MM.1S (cell line): ENCODE measurements around the gene LRRTM1.

ENCODE experiments used
- EZH2 ChIP-seq: fragments of 300-600 bp; sonication (generic); optimal IDR thresholded peaks from 2 replicates; pipeline ENCODE3; 2017; ENCODE audit warnings: low read depth, mild to moderate bottlenecking, antibody characterized with exemption, low read length, mixed read lengths
- TF ChIP-seq, protein P1 (sequence below): fragments of 300-600 bp; sonication (generic); IDR thresholded peaks from 2 replicates; pipeline ENCODE4 v1.5.1; 2016; ENCODE audit warnings: antibody characterized with exemption, low read length, mixed read lengths

DNA sequence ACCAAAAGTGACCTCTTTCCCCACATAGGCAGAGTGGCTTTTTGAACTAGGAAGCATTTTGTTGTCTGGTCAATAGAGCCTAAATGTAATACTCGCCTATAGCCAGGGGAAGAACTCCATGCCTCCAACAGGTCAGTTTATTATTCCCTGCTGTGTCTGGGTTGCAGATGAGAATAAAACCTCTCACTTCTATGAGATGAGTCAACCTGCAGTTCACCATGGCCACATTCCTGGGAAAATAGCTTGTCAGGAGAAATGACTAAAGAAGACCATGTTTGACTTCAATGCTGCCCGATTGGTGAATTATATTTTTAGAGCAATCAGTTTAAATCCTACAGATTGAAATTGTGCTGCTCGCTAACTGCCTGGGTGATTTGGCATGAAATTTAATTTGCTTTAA, 46.7 kb upstream of the LRRTM1 start:
- TF ChIP-seq, protein P1, sequence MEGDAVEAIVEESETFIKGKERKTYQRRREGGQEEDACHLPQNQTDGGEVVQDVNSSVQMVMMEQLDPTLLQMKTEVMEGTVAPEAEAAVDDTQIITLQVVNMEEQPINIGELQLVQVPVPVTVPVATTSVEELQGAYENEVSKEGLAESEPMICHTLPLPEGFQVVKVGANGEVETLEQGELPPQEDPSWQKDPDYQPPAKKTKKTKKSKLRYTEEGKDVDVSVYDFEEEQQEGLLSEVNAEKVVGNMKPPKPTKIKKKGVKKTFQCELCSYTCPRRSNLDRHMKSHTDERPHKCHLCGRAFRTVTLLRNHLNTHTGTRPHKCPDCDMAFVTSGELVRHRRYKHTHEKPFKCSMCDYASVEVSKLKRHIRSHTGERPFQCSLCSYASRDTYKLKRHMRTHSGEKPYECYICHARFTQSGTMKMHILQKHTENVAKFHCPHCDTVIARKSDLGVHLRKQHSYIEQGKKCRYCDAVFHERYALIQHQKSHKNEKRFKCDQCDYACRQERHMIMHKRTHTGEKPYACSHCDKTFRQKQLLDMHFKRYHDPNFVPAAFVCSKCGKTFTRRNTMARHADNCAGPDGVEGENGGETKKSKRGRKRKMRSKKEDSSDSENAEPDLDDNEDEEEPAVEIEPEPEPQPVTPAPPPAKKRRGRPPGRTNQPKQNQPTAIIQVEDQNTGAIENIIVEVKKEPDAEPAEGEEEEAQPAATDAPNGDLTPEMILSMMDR, result no peak
- TF ChIP-seq EZH2, result no peak
